H1 (cell line): ENCODE measurements around the gene TMEM254. TPM values are rescaled to one million over a fixed set of nuclear protein-coding genes. Genes with fewer than 3 reads are reported as not detected.
A peak's percentile ranks its signal among the peaks of the same experiment; 100 is the strongest.

Experiments
- CTCF ChIA-PET: fragments of 300-600 bp; sonication (Branson Sonifier 250); formaldehyde crosslinking; loops from one replicate; lab custom pipeline; 2021; ENCODE audit not compliant: partially characterized antibody; lab: Charles Lee
- POLR2A ChIA-PET: fragments of 300-600 bp; sonication (Branson Sonifier 250); formaldehyde crosslinking; loops from one replicate; lab custom pipeline; 2021; ENCODE audit warnings: inconsistent platforms; ENCODE audit not compliant: partially characterized antibody; lab: Charles Lee
- DNase-seq, 2 experiments: peaks; one replicate each; pipeline versions ENCODE4 v3.0.0 to v3.0.0-alpha.2; 2010 to 2022; ENCODE audit warnings: low spot score in 2 of 2, low read depth in 1 of 2, mixed read lengths in 1 of 2
- FAIRE-seq: peaks from 2 replicates; lab custom pipeline; 2011; peaks lifted over from hg19 to GRCh38; lab: Jason Lieb, UNC
- H2AFZ ChIP-seq: 2 replicates; pipeline ENCODE4 v1.8.1; 2012; ENCODE audit warnings: low read length, inconsistent platforms
- H2AK5ac ChIP-seq: 2 replicates; pipeline ENCODE4 v1.6.1; 2013; ENCODE audit warnings: low read depth, low read length
- H2BK120ac ChIP-seq: replicated peaks from 2 replicates; pipeline ENCODE3; 2013; ENCODE audit warnings: low read depth, low read length, inconsistent platforms
- H2BK12ac ChIP-seq: 2 replicates; pipeline ENCODE4 v1.6.1; 2013; ENCODE audit warnings: low read depth, low read length
- H2BK15ac ChIP-seq: 2 replicates; pipeline ENCODE4 v1.6.1; 2013; ENCODE audit warnings: low read length
- H2BK20ac ChIP-seq: 2 replicates; pipeline ENCODE4 v1.6.1; 2013; ENCODE audit warnings: low read length
- H2BK5ac ChIP-seq: 2 replicates; pipeline ENCODE4 v1.6.1; 2013; ENCODE audit warnings: low read depth, low read length
- H3K14ac ChIP-seq: 2 replicates; pipeline ENCODE4 v1.6.1; 2013; ENCODE audit warnings: inconsistent platforms; ENCODE audit not compliant: insufficient read length
- H3K18ac ChIP-seq: 2 replicates; pipeline ENCODE4 v1.6.1; 2013; ENCODE audit warnings: low read length; ENCODE audit errors: extremely low read depth
- H3K23ac ChIP-seq: 2 replicates; pipeline ENCODE4 v1.6.1; 2013; ENCODE audit warnings: inconsistent platforms; ENCODE audit not compliant: insufficient read length
- H3K23me2 ChIP-seq: 2 replicates; pipeline ENCODE4 v1.6.1; 2013; ENCODE audit warnings: low read depth, low read length
- H3K27ac ChIP-seq: 2 replicates; pipeline ENCODE4 v1.6.1; 2011; ENCODE audit warnings: low read depth, low read length, inconsistent platforms
- H3K27me3 ChIP-seq, 4 experiments: replicated peaks in 1 of 4; 1 replicate in 1 of 4; 2 replicates in 3 of 4; pipeline versions ENCODE4 v1.6.1 to v1.8.1; 2011 to 2013; ENCODE audit warnings: low read length in 3 of 4, mild to moderate bottlenecking in 3 of 4, inconsistent platforms in 2 of 4, mixed read lengths in 2 of 4, moderate library complexity in 1 of 4; ENCODE audit not compliant: control insufficient read depth in 3 of 4, insufficient read depth in 3 of 4; ENCODE audit errors: extremely low read depth in 1 of 4
- H3K36me3 ChIP-seq, 4 experiments: 2 replicates each; pipeline versions ENCODE4 v1.6.1 to v1.8.1; 2011 to 2013; ENCODE audit warnings: mild to moderate bottlenecking in 4 of 4, low read length in 3 of 4, moderate library complexity in 2 of 4, control low read depth in 1 of 4, inconsistent platforms in 1 of 4; ENCODE audit not compliant: insufficient read depth in 4 of 4, control insufficient read depth in 2 of 4
- H3K4ac ChIP-seq: replicated peaks from 2 replicates; pipeline ENCODE3; 2013; ENCODE audit warnings: low read length, low read depth, mixed read lengths, inconsistent platforms; ENCODE audit not compliant: insufficient read length
- H3K4me1 ChIP-seq, 4 experiments: replicated peaks in 1 of 4; 1 replicate in 1 of 4; 2 replicates in 3 of 4; pipeline versions ENCODE4 v1.6.1 to v1.8.1; 2011 to 2013; ENCODE audit warnings: low read length in 3 of 4, inconsistent platforms in 2 of 4, mixed read lengths in 1 of 4; ENCODE audit not compliant: insufficient read depth in 4 of 4, control insufficient read depth in 3 of 4
- H3K4me2 ChIP-seq, 2 experiments: 2 replicates each; pipeline versions ENCODE4 v1.6.1 to v1.8.1; 2011 to 2013; ENCODE audit warnings: low read depth in 2 of 2, low read length in 2 of 2, control low read depth in 1 of 2, inconsistent platforms in 1 of 2, mild to moderate bottlenecking in 1 of 2; ENCODE audit not compliant: insufficient read depth in 1 of 2
- H3K4me3 ChIP-seq, 4 experiments: fragments of 200-600, 300-600 bp in 1 of 4; sonication (generic), shearing (Covaris generic), sonication (Bioruptor Twin) in 1 of 4; 2 replicates each; pipeline versions ENCODE4 v1.5.1 to v1.8.1; 2011 to 2016; ENCODE audit warnings: low read length in 4 of 4, low read depth in 3 of 4, control low read depth in 2 of 4, inconsistent platforms in 2 of 4, mild to moderate bottlenecking in 2 of 4, mixed read lengths in 1 of 4, moderate library complexity in 1 of 4; ENCODE audit not compliant: insufficient read depth in 2 of 4; ENCODE audit errors: extremely low read depth in 1 of 4
- H3K56ac ChIP-seq: replicated peaks from 2 replicates; pipeline ENCODE3; 2013; ENCODE audit warnings: low read depth, mild to moderate bottlenecking, mixed read lengths, low read length, inconsistent platforms; ENCODE audit not compliant: insufficient read length
- H3K79me1 ChIP-seq: 2 replicates; pipeline ENCODE4 v1.6.1; 2013; ENCODE audit warnings: low read depth, low read length, control low read depth
- H3K79me2 ChIP-seq, 2 experiments: 2 replicates each; pipeline versions ENCODE4 v1.6.1 to v1.8.1; 2012 to 2013; ENCODE audit warnings: low read length in 2 of 2, mild to moderate bottlenecking in 2 of 2, inconsistent platforms in 1 of 2; ENCODE audit not compliant: insufficient read depth in 2 of 2, control insufficient read depth in 1 of 2
- H3K9ac ChIP-seq, 4 experiments: replicated peaks in 1 of 4; 1 replicate in 1 of 4; 2 replicates in 3 of 4; pipeline versions ENCODE4 v1.6.1 to v1.8.1; 2011 to 2013; ENCODE audit warnings: low read depth in 3 of 4, low read length in 3 of 4, control low read depth in 2 of 4, mild to moderate bottlenecking in 2 of 4, moderate library complexity in 2 of 4, inconsistent platforms in 1 of 4; ENCODE audit errors: extremely low read depth in 1 of 4
- H3K9me3 ChIP-seq, 2 experiments: 2 replicates each; pipeline versions ENCODE4 v1.6.1 to v1.8.1; 2012 to 2013; ENCODE audit warnings: mild to moderate bottlenecking in 2 of 2, moderate library complexity in 2 of 2, control low read depth in 1 of 2, inconsistent platforms in 1 of 2, low read depth in 1 of 2, low read length in 1 of 2, mixed read lengths in 1 of 2; ENCODE audit not compliant: insufficient read depth in 2 of 2
- H4K20me1 ChIP-seq, 2 experiments: replicated peaks in 1 of 2; 2 replicates each; pipeline versions ENCODE3 to v1.8.1; 2011 to 2013; ENCODE audit warnings: inconsistent platforms in 2 of 2, low read length in 2 of 2, mild to moderate bottlenecking in 1 of 2; ENCODE audit not compliant: insufficient read depth in 2 of 2, control insufficient read depth in 1 of 2
- H4K5ac ChIP-seq: 2 replicates; pipeline ENCODE4 v1.6.1; 2013; ENCODE audit warnings: low read length, low read depth, mixed read lengths, inconsistent platforms; ENCODE audit not compliant: insufficient read length
- H4K8ac ChIP-seq: 2 replicates; pipeline ENCODE4 v1.8.0; 2013; ENCODE audit warnings: mild to moderate bottlenecking, moderate library complexity, low read length, inconsistent platforms; ENCODE audit not compliant: insufficient read depth; ENCODE audit errors: extremely low read depth
- H4K91ac ChIP-seq: replicated peaks from 2 replicates; pipeline ENCODE3; 2013; ENCODE audit warnings: low read length, mixed read lengths, inconsistent platforms; ENCODE audit not compliant: insufficient read length
- BRCA1 ChIP-seq: IDR thresholded peaks from 2 replicates; pipeline ENCODE4 v1.6.1; 2012; ENCODE audit warnings: low read depth, low read length, improper control_type of control experiment
- CBX5 ChIP-seq: fragments of 300-800, 300-1000 bp; sonication (generic); IDR thresholded peaks from 2 replicates; pipeline ENCODE4 v1.7.1; 2016; ENCODE audit warnings: antibody characterized with exemption, low read length, low read depth
- CBX8 ChIP-seq: fragments of 300-800, 300-1000 bp; sonication (generic); IDR thresholded peaks from 2 replicates; pipeline ENCODE4 v1.7.1; 2016; ENCODE audit warnings: low read depth, low read length, borderline replicate concordance
- EP300 ChIP-seq, 2 experiments: IDR thresholded peaks; 1 replicate in 1 of 2; 2 replicates in 1 of 2; pipeline ENCODE4 v1.6.1; 2011 to 2012; ENCODE audit warnings: low read depth in 2 of 2, low read length in 2 of 2, mild to moderate bottlenecking in 2 of 2, borderline replicate concordance in 1 of 2, inconsistent platforms in 1 of 2, moderate library complexity in 1 of 2
- RNF2 ChIP-seq: fragments of 200-900, 300-1000 bp; sonication (generic); IDR thresholded peaks from 2 replicates; pipeline ENCODE4 v1.7.1; 2016; ENCODE audit warnings: borderline replicate concordance, low read depth, mild to moderate bottlenecking, antibody characterized with exemption, low read length; ENCODE audit not compliant: poor library complexity, severe bottlenecking; ENCODE audit errors: missing control alignments
- SP1 ChIP-seq: IDR thresholded peaks from 2 replicates; pipeline ENCODE4 v1.6.1; 2011; ENCODE audit warnings: low read depth, low read length
- SP2 ChIP-seq: IDR thresholded peaks from 2 replicates; pipeline ENCODE4 v1.6.1; 2012; ENCODE audit warnings: mild to moderate bottlenecking, low read length, inconsistent platforms
- USF2 ChIP-seq: IDR thresholded peaks from 2 replicates; pipeline ENCODE4 v1.6.1; 2011; ENCODE audit warnings: low read length, improper control_type of control experiment
- YY1 ChIP-seq: IDR thresholded peaks from 2 replicates; pipeline ENCODE4 v1.6.1; 2011; ENCODE audit warnings: low read depth, mild to moderate bottlenecking, low read length
- WGBS, 2 experiments: shearing (Covaris generic) in 1 of 2; methylation state at CpG; one replicate each; pipeline versions ENCODE4 v1.1.6 to v1.1.7; 2013 to 2015; ENCODE audit warnings: low lambda C conversion rate in 2 of 2, mixed read lengths in 2 of 2, inconsistent platforms in 1 of 2, low coverage in 1 of 2, missing lambda C conversion rate in 1 of 2; ENCODE audit not compliant: insufficient replicate concordance in 2 of 2, insufficient coverage in 1 of 2, insufficient read length in 1 of 2; ENCODE audit errors: extremely low coverage in 1 of 2, missing lambda C conversion rate in 1 of 2; 5-methylcytosine and 5-hydroxymethylcytosine counted together
- polyA plus RNA-seq, 7 experiments: library from polyadenylated mRNA; depleted of rRNA in 3 of 7; stranded (reverse) in 5 of 7; unstranded in 2 of 7; fragments of >200 nt in 5 of 7; fragments of 200-250 nt in 2 of 7; gene quantifications; 1 replicate in 5 of 7; 2 replicates in 1 of 7; 4 replicates in 1 of 7; pipeline versions ENCODE4 v1.2.1 to v1.2.3, GENCODE V29; 2011 to 2013; ENCODE audit warnings: missing spikeins in 2 of 7, mixed read lengths in 2 of 7
- total RNA-seq: library from RNA; stranded (reverse); fragmentation: NEBNext Ultra II Directional; extraction: Animal tissue kit (Norgen Biotek cat#: 25700); gene quantifications from 2 replicates; pipeline ENCODE4 v1.2.1, GENCODE V29; 2021

Gene TMEM254
- total and polyA plus RNA-seq, 2 of the 8 experiments (the other 6 are each of a cell fraction or from before 2014, with no cell fraction given): 26.9 to 61.2 TPM

GRCh38 chr10:80132299-80133139 lies 54.1 kb downstream of the TMEM254 start, which contains the start of gene PLAC9:
Gene PLAC9, plus strand, starts transcription at chr10:80132730. Its CDS starts 33 bp downstream, at chr10:80132763.
- Histone ChIP-seq H4K8ac (peak within 1 kb of the TSS; percentile 9), H4K5ac (no peak within 1 kb of the TSS), H2BK20ac (no peak within 1 kb of the TSS), H3K79me2 (no peaks in the 10 kb centered on the region), H2BK12ac (peak within 1 kb of the TSS; percentile 39; the same call in 1 of the 2 replicates), H2BK120ac (no peak within 1 kb of the TSS), H3K4me3 (peak within 1 kb of the TSS; percentile 42 to 76 (median 50)), H2AK5ac (no peak within 1 kb of the TSS), H3K23ac (no peak within 1 kb of the TSS), H3K9me3 (no peaks in the 10 kb centered on the region), H3K56ac (peak within 1 kb of the TSS; percentile 53), H3K36me3 (no peaks in the 10 kb centered on the region), H2AFZ (0 out of 2 replicates have a peak within 1 kb of the TSS, but pooled peaks have one; percentile 78), H4K91ac (peak within 1 kb of the TSS; percentile 88), H2BK15ac (no peak within 1 kb of the TSS), H3K79me1 (no peaks in the 10 kb centered on the region), H3K4me1 (peaks cover 5 to 9% (median 8%) of the 10 kb centered on the region in 4 experiments; a peak in 6 of 7 replicates), H2BK5ac (no peak within 1 kb of the TSS), H3K4me2 (peak within 1 kb of the TSS; percentile 68 to 79), H3K14ac (no peak within 1 kb of the TSS), H3K18ac (peak within 1 kb of the TSS; percentile 75), H3K27ac (no peak within 1 kb of the TSS), H3K4ac (no peak within 1 kb of the TSS), H3K23me2 (peaks cover 2% of the 10 kb centered on the region; the same call in 1 of the 2 replicates), H3K27me3 (peaks cover 0 to 11% (median 8%) of the 10 kb centered on the region in 4 experiments; a peak in 4 of 7 replicates), H3K9ac (peak within 1 kb of the TSS in 2 of 4 experiments; percentile 16 to 24; a peak in 4 of 7 replicates), H4K20me1 (no peaks in the 10 kb centered on the region)
- FAIRE-seq (no peak), DNase-seq (peak in 1 of 2 experiments; percentile 70)
- POLR2A ChIA-PET: interaction anchor here (0.6 to 3.2 kb wide), 7 partner anchors 11 to 75 kb away, joined by 3 to 12 read pairs (median 4); partner anchors contain the start of gene TMEM254
- WGBS, 2 experiments: 4% methylated on average over 36 of the region's 58 CpGs; no CpG with 5 or more reads in 1 of the 2 experiments
- CTCF ChIA-PET: interaction anchor here (0.6 to 5.3 kb wide), 13 partner anchors 9 to 668 kb away, joined by 3 to 57 read pairs (median 4); no protein-coding TSS in a partner anchor
- TF ChIP-seq BRCA1 (no peak), USF2 (no peak), CBX8 (no peak), YY1 (no peak), SP1 (no peak), SP2 (no peak), EP300 (IDR thresholded peaks at IDR 0.05; ENCODE audit: borderline replicate concordance in 1 of 2, low read depth in 2 of 2, low read length in 2 of 2) (no peak), CBX5 (no peak), RNF2 (no peak)
